Fibroblast of lung (primary cell): ENCODE data around the gene IRF2.

Experiments
- EZH2 ChIP-seq: IDR thresholded peaks from 2 replicates; pipeline ENCODE4 v1.5.1; 2012; ENCODE audit warnings: low read length, control low read depth, mild to moderate bottlenecking; ENCODE audit errors: missing control alignments
- TF ChIP-seq, protein P1 (sequence below), 2 donors: IDR thresholded peaks in 1 of 2; conservative IDR thresholded peaks in 1 of 2; 1 replicate in 1 of 2; 2 replicates in 1 of 2; pipeline ENCODE4 v1.5.1; 2011 to 2012; ENCODE audit warnings: low read length in 2 of 2, control low read depth in 1 of 2, inconsistent platforms in 1 of 2, low read depth in 1 of 2, mild to moderate bottlenecking in 1 of 2

DNA sequence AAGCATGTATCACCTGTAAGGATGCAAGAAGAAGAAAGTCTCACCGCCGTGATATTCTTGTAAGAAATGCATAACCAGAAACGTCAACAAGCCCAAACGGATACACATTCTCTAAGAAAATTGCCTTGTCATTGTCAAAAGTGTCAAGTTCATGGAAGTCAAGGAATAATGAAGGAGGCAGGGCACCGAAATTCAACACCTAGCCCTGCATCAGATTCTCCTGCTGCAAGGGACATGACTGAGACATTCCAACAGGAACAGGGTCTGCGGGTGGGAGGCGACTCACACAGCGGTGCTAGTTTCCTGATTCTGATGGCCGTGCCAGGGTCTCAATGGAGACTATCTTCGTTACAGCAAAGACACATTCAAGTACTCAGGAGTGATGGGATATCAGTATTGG is 26.7 kb downstream of the IRF2 start:
- TF ChIP-seq, protein P1, sequence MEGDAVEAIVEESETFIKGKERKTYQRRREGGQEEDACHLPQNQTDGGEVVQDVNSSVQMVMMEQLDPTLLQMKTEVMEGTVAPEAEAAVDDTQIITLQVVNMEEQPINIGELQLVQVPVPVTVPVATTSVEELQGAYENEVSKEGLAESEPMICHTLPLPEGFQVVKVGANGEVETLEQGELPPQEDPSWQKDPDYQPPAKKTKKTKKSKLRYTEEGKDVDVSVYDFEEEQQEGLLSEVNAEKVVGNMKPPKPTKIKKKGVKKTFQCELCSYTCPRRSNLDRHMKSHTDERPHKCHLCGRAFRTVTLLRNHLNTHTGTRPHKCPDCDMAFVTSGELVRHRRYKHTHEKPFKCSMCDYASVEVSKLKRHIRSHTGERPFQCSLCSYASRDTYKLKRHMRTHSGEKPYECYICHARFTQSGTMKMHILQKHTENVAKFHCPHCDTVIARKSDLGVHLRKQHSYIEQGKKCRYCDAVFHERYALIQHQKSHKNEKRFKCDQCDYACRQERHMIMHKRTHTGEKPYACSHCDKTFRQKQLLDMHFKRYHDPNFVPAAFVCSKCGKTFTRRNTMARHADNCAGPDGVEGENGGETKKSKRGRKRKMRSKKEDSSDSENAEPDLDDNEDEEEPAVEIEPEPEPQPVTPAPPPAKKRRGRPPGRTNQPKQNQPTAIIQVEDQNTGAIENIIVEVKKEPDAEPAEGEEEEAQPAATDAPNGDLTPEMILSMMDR (conservative IDR thresholded peaks at IDR 0.05 in 1 of 2, IDR thresholded peaks at IDR 0.05 in 1 of 2; ENCODE audit: low read depth in 1 of 2, low read length in 2 of 2): no peak
- TF ChIP-seq EZH2: no peak
